ENCODE measurements around the gene GYG2. TPM values are rescaled to one million over a fixed set of nuclear protein-coding genes. Genes with fewer than 3 reads are reported as not detected.
"Not testable (repeated sequence)": the region's sequence is repeated elsewhere in the genome, so short reads cannot be mapped to it uniquely, and the experiment has no call there.

Gene GYG2
- total and polyA plus RNA-seq, 7 experiments from 2014 or later = not detected

GRCh38 chrX:2799369-2799768 lies 29.4 kb upstream of the GYG2 start:
- H3K27ac Mint-ChIP-seq = no peak overlapping the region
- no peak for ATAC-seq
- POLR2A ChIA-PET = no interaction called here
- H3K27me3 ChIP-seq (ENCODE audit: control insufficient read depth in 2 of 2, insufficient read depth in 2 of 2, low read length in 2 of 2) = no peaks in the 10 kb centered on the region
- H3K27me3 Mint-ChIP-seq = no peaks in the 10 kb centered on the region
- CTCF ChIA-PET = no interaction called here
- no peak overlapping the region for H3K4me3 Mint-ChIP-seq
- no peaks in the 10 kb centered on the region for H3K36me3 ChIP-seq (ENCODE audit: control insufficient read depth in 2 of 3, insufficient read depth in 3 of 3, low read length in 3 of 3)
- no peak overlapping the region for H3K4me3 ChIP-seq (ENCODE audit: low read length)
- peaks cover 0 to 3% (median 0%) of the 10 kb centered on the region in 11 donors for H3K9me3 Mint-ChIP-seq
- no peaks in the 10 kb centered on the region for H3K4me1 ChIP-seq (ENCODE audit: control insufficient read depth in 2 of 2, insufficient read depth in 2 of 2, low read length in 2 of 2)
- no peaks in the 10 kb centered on the region for H3K36me3 Mint-ChIP-seq
- no peaks in the 10 kb centered on the region for H3K4me1 Mint-ChIP-seq
- DNase-seq = no peak
- H3K27ac ChIP-seq (ENCODE audit: low read depth, low read length) = no peak overlapping the region
- intact Hi-C loops (cut with micrococcal nuclease) = no loop called here
- no peaks in the 10 kb centered on the region for H3K9me3 ChIP-seq (ENCODE audit: control insufficient read depth in 2 of 3, low read length in 3 of 3)

- H3K4me3 ChIP-seq (ENCODE audit: low read length); H3K9me3 Mint-ChIP-seq; DNase-seq; CTCF ChIA-PET; H3K4me3 Mint-ChIP-seq; POLR2A ChIA-PET; H3K27ac Mint-ChIP-seq; H3K27me3 Mint-ChIP-seq; H3K9me3 ChIP-seq (ENCODE audit: control insufficient read depth in 2 of 3, low read length in 3 of 3); H3K4me1 ChIP-seq (ENCODE audit: control insufficient read depth in 2 of 2, insufficient read depth in 2 of 2, low read length in 2 of 2); H3K4me1 Mint-ChIP-seq; H3K36me3 Mint-ChIP-seq; H3K27me3 ChIP-seq (ENCODE audit: control insufficient read depth in 2 of 2, insufficient read depth in 2 of 2, low read length in 2 of 2); H3K27ac ChIP-seq (ENCODE audit: low read depth, low read length); ATAC-seq; intact Hi-C loops (cut with micrococcal nuclease); H3K36me3 ChIP-seq (ENCODE audit: control insufficient read depth in 2 of 3, insufficient read depth in 3 of 3, low read length in 3 of 3): not testable (repeated sequence)
Observed at GRCh38 chrX:2799980-2800379, 28.8 kb upstream of the GYG2 start.

GRCh38 chrX:2801223-2801622 lies 27.5 kb upstream of the GYG2 start:
- Mint-ChIP-seq H3K4me1 (no peaks in the 10 kb centered on the region), H3K27ac (no peak overlapping the region), H3K9me3 (peaks cover 0 to 3% (median 0%) of the 10 kb centered on the region in 11 donors), H3K36me3 (no peaks in the 10 kb centered on the region), H3K4me3 (no peak overlapping the region), H3K27me3 (no peaks in the 10 kb centered on the region)
- Histone ChIP-seq H3K4me3 (ENCODE audit: low read length) (no peak overlapping the region), H3K27ac (ENCODE audit: low read depth, low read length) (no peak overlapping the region), H3K9me3 (ENCODE audit: control insufficient read depth in 2 of 3, low read length in 3 of 3) (no peaks in the 10 kb centered on the region), H3K27me3 (ENCODE audit: control insufficient read depth in 2 of 2, insufficient read depth in 2 of 2, low read length in 2 of 2) (no peaks in the 10 kb centered on the region), H3K4me1 (ENCODE audit: control insufficient read depth in 2 of 2, insufficient read depth in 2 of 2, low read length in 2 of 2) (no peaks in the 10 kb centered on the region), H3K36me3 (ENCODE audit: control insufficient read depth in 2 of 3, insufficient read depth in 3 of 3, low read length in 3 of 3) (no peaks in the 10 kb centered on the region)
- POLR2A ChIA-PET = no interaction called here
- no peak for ATAC-seq
- CTCF ChIA-PET = no interaction called here
- intact Hi-C loops (cut with micrococcal nuclease) = no loop called here
- no peak for DNase-seq

GRCh38 chrX:2802376-2803090 lies 26.2 kb upstream of the GYG2 start:
- CTCF ChIA-PET; H3K36me3 ChIP-seq (ENCODE audit: control insufficient read depth in 2 of 3, insufficient read depth in 3 of 3, low read length in 3 of 3); H3K4me1 Mint-ChIP-seq; H3K4me1 ChIP-seq (ENCODE audit: control insufficient read depth in 2 of 2, insufficient read depth in 2 of 2, low read length in 2 of 2); H3K9me3 Mint-ChIP-seq; H3K27ac ChIP-seq (ENCODE audit: low read depth, low read length); H3K27me3 Mint-ChIP-seq; H3K4me3 Mint-ChIP-seq; H3K4me3 ChIP-seq (ENCODE audit: low read length); DNase-seq; H3K9me3 ChIP-seq (ENCODE audit: control insufficient read depth in 2 of 3, low read length in 3 of 3); POLR2A ChIA-PET; H3K27ac Mint-ChIP-seq; intact Hi-C loops (cut with micrococcal nuclease); H3K36me3 Mint-ChIP-seq; ATAC-seq; H3K27me3 ChIP-seq (ENCODE audit: control insufficient read depth in 2 of 2, insufficient read depth in 2 of 2, low read length in 2 of 2): not testable (repeated sequence)

GRCh38 chrX:2803486-2803885 lies 25.2 kb upstream of the GYG2 start:
- ATAC-seq; H3K9me3 Mint-ChIP-seq; POLR2A ChIA-PET; H3K4me3 ChIP-seq (ENCODE audit: low read length); H3K4me1 Mint-ChIP-seq; CTCF ChIA-PET; H3K27me3 ChIP-seq (ENCODE audit: control insufficient read depth in 2 of 2, insufficient read depth in 2 of 2, low read length in 2 of 2); H3K27me3 Mint-ChIP-seq; H3K27ac ChIP-seq (ENCODE audit: low read depth, low read length); H3K36me3 ChIP-seq (ENCODE audit: control insufficient read depth in 2 of 3, insufficient read depth in 3 of 3, low read length in 3 of 3); H3K4me1 ChIP-seq (ENCODE audit: control insufficient read depth in 2 of 2, insufficient read depth in 2 of 2, low read length in 2 of 2); DNase-seq; H3K9me3 ChIP-seq (ENCODE audit: control insufficient read depth in 2 of 3, low read length in 3 of 3); intact Hi-C loops (cut with micrococcal nuclease); H3K4me3 Mint-ChIP-seq; H3K36me3 Mint-ChIP-seq; H3K27ac Mint-ChIP-seq: not testable (repeated sequence)

- H3K9me3 ChIP-seq (ENCODE audit: control insufficient read depth in 2 of 3, low read length in 3 of 3); H3K27me3 ChIP-seq (ENCODE audit: control insufficient read depth in 2 of 2, insufficient read depth in 2 of 2, low read length in 2 of 2); ATAC-seq; H3K4me3 Mint-ChIP-seq; H3K27ac ChIP-seq (ENCODE audit: low read depth, low read length); H3K9me3 Mint-ChIP-seq; intact Hi-C loops (cut with micrococcal nuclease); H3K27me3 Mint-ChIP-seq; H3K27ac Mint-ChIP-seq; POLR2A ChIA-PET; CTCF ChIA-PET; DNase-seq; H3K36me3 Mint-ChIP-seq; H3K4me3 ChIP-seq (ENCODE audit: low read length); H3K4me1 ChIP-seq (ENCODE audit: control insufficient read depth in 2 of 2, insufficient read depth in 2 of 2, low read length in 2 of 2); H3K4me1 Mint-ChIP-seq; H3K36me3 ChIP-seq (ENCODE audit: control insufficient read depth in 2 of 3, insufficient read depth in 3 of 3, low read length in 3 of 3): not testable (repeated sequence)
Observed at GRCh38 chrX:2804106-2804843, 24.5 kb upstream of the GYG2 start.

GRCh38 chrX:2804858-2805257 lies 23.9 kb upstream of the GYG2 start:
- H3K9me3 ChIP-seq (ENCODE audit: control insufficient read depth in 2 of 3, low read length in 3 of 3); POLR2A ChIA-PET; H3K27me3 Mint-ChIP-seq; H3K27me3 ChIP-seq (ENCODE audit: control insufficient read depth in 2 of 2, insufficient read depth in 2 of 2, low read length in 2 of 2); H3K4me1 Mint-ChIP-seq; DNase-seq; CTCF ChIA-PET; H3K9me3 Mint-ChIP-seq; H3K4me3 ChIP-seq (ENCODE audit: low read length); H3K4me3 Mint-ChIP-seq; H3K36me3 ChIP-seq (ENCODE audit: control insufficient read depth in 2 of 3, insufficient read depth in 3 of 3, low read length in 3 of 3); ATAC-seq; H3K36me3 Mint-ChIP-seq; intact Hi-C loops (cut with micrococcal nuclease); H3K27ac Mint-ChIP-seq; H3K27ac ChIP-seq (ENCODE audit: low read depth, low read length); H3K4me1 ChIP-seq (ENCODE audit: control insufficient read depth in 2 of 2, insufficient read depth in 2 of 2, low read length in 2 of 2): not testable (repeated sequence)
